Thyroid gland (tissue), 4 donors: ENCODE measurements around the gene NXNL1. TPM values are rescaled to one million over a fixed set of nuclear protein-coding genes. Genes with fewer than 3 reads are reported as not detected.

Source experiments
- DNase-seq, 2 donors: peaks; one replicate each; pipeline ENCODE4 v3.0.0-alpha.2; 2019
- H3K27ac ChIP-seq, 3 donors: fragments of 200-600 bp; sonication (generic); 1 replicate in 2 of 3; 2 replicates in 1 of 3; pipeline ENCODE4 v1.5.1; 2016 to 2019; ENCODE audit warnings: mild to moderate bottlenecking in 1 of 3, moderate library complexity in 1 of 3
- H3K27me3 ChIP-seq: fragments of 200-600 bp; sonication (generic); one replicate; pipeline ENCODE4 v1.5.1; 2019
- H3K36me3 ChIP-seq, 2 donors: fragments of 200-600 bp; sonication (generic); one replicate each; pipeline ENCODE4 v1.5.1; 2016 to 2019
- H3K4me1 ChIP-seq, 2 donors: fragments of 200-600 bp; sonication (generic); one replicate each; pipeline ENCODE4 v1.5.1; 2017 to 2019
- H3K4me3 ChIP-seq, 3 donors: fragments of 200-600 bp; sonication (generic); replicated peaks in 1 of 3; 1 replicate in 2 of 3; 2 replicates in 1 of 3; pipeline ENCODE4 v1.5.1; 2016; ENCODE audit warnings: mild to moderate bottlenecking in 1 of 3
- H3K9me3 ChIP-seq: fragments of 200-600 bp; sonication (generic); one replicate; pipeline ENCODE4 v1.5.1; 2017
- POLR2A ChIP-seq, 2 donors: fragments of 450-650 bp; IDR thresholded peaks; one replicate each; pipeline ENCODE4 v1.6.1; 2017; ENCODE audit warnings: antibody characterized with exemption in 2 of 2, mild to moderate bottlenecking in 2 of 2, moderate library complexity in 1 of 2
- WGBS, 2 donors: methylation state at CpG; one replicate each; pipeline ENCODE4 v1.1.5; 2017; 5-methylcytosine and 5-hydroxymethylcytosine counted together
- intact Hi-C: fragments of 100-400 bp; cut with DNase I; formaldehyde crosslinking; loops from one replicate; pipeline ENCODE4 v1.15.1; 2023
- total RNA-seq, 4 donors: library from RNA; depleted of rRNA; stranded (reverse); fragments of >200 nt; gene quantifications; one replicate each; pipeline ENCODE4 v1.2.3, GENCODE V29; 2016
- TF ChIP-seq, protein P1 (sequence below), 6 experiments: fragments of 200-600 bp in 3 of 6; fragments of 450-650 bp in 3 of 6; sonication (generic) in 3 of 6; IDR thresholded peaks; one replicate each; pipeline ENCODE4 v1.5.1; 2016 to 2019; ENCODE audit warnings: antibody characterized with exemption in 6 of 6, mild to moderate bottlenecking in 2 of 6, inconsistent platforms in 1 of 6, moderate library complexity in 1 of 6

The NXNL1 gene
- total RNA-seq, 4 donors from 2014 or later: not detected

- peaks cover 11% of the 10 kb centered on the region in 2 donors for H3K4me1 ChIP-seq
- no peaks in the 10 kb centered on the region for H3K27me3 ChIP-seq
- no peak for TF ChIP-seq POLR2A (IDR thresholded peaks at IDR 0.05)
- TF ChIP-seq, protein P1, sequence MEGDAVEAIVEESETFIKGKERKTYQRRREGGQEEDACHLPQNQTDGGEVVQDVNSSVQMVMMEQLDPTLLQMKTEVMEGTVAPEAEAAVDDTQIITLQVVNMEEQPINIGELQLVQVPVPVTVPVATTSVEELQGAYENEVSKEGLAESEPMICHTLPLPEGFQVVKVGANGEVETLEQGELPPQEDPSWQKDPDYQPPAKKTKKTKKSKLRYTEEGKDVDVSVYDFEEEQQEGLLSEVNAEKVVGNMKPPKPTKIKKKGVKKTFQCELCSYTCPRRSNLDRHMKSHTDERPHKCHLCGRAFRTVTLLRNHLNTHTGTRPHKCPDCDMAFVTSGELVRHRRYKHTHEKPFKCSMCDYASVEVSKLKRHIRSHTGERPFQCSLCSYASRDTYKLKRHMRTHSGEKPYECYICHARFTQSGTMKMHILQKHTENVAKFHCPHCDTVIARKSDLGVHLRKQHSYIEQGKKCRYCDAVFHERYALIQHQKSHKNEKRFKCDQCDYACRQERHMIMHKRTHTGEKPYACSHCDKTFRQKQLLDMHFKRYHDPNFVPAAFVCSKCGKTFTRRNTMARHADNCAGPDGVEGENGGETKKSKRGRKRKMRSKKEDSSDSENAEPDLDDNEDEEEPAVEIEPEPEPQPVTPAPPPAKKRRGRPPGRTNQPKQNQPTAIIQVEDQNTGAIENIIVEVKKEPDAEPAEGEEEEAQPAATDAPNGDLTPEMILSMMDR (IDR thresholded peaks at IDR 0.05): no peak
- H3K9me3 ChIP-seq: no peaks in the 10 kb centered on the region
- intact Hi-C loops: no loop called here
- no peak overlapping the region for H3K27ac ChIP-seq
- WGBS, 2 donors: 93 to 98% methylated on average over 13 to 14 of the region's 20 CpGs
- no peak for DNase-seq
- no peak overlapping the region for H3K4me3 ChIP-seq
- H3K36me3 ChIP-seq: peaks cover 0 to 8% of the 10 kb centered on the region in 2 donors
These were observed 37.1 kb downstream of the NXNL1 start for GRCh38 chr19:17423429-17424208.

GRCh38 chr19:17421942-17422341 is 38.8 kb downstream of the NXNL1 start:
- intact Hi-C loops: no loop called here
- whole genome bisulfite sequencing, 2 donors: 97 to 98% methylated on average over 4 of the region's 4 CpGs
- no peaks in the 10 kb centered on the region for H3K9me3 ChIP-seq

GRCh38 chr19:17420475-17420924 is 40.2 kb downstream of the NXNL1 start:
- no peaks in the 10 kb centered on the region for H3K27me3 ChIP-seq
- 9 to 11% methylated on average over 7 to 17 of the region's 25 CpGs for WGBS, 2 donors
- peak; percentile 10 to 22 for DNase-seq

More at GRCh38 chr19:17421942-17422341, 38.8 kb downstream of the NXNL1 start:
- peaks cover 11% of the 10 kb centered on the region in 2 donors for H3K4me1 ChIP-seq
- no peaks in the 10 kb centered on the region for H3K27me3 ChIP-seq
- no peak for DNase-seq
- H3K4me3 ChIP-seq: no peak overlapping the region
- TF ChIP-seq, protein P1 (IDR thresholded peaks at IDR 0.05): no peak
- TF ChIP-seq POLR2A (IDR thresholded peaks at IDR 0.05): no peak
- peaks cover 0 to 8% of the 10 kb centered on the region in 2 donors for H3K36me3 ChIP-seq
- no peak overlapping the region for H3K27ac ChIP-seq

DNA sequence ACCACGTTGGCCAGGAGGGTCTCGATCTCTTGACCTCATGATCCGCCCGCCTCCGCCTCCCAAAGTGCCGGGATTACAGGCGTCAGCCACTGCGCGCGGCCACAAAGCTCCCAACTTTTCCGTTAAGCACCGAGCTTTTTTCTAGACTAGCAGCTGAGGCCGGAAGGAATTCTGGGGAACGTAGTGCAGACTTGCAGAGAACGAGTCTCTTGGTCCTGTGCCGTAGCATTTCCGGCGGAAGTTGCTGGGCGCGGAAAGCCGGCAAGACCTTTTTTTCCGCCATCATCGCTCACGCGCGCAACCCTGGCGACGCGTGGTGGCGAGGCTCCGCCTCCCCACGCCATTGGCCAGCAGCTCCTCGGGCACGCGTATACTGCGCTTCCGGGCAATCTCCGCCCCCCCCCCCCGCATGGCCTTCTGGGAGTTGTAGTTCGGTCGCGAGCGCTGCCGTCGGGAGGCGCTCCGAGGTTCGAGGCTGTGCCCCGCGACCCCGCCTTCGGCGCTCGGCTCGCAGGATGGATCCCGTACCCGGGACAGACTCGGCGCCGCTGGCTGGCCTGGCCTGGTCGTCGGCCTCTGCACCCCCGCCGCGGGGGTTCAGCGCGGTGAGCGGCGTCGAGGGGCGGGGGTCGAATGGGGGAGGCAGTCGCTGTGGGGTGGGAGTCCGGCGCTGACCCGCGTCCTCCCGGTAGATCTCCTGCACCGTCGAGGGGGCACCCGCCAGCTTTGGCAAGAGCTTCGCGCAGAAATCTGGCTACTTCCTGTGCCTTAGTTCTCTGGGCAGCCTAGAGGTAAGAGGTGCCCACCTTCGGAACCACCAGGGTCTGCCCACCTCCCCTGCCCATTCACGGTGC is 40.9 kb downstream of the NXNL1 start, which contains the start of gene MVB12A:
Gene MVB12A (plus strand): TSS at position 427 of the 854 bp plus-strand sequence. CDS start 89 bp downstream, at position 516.
- peaks cover 8 to 10% of the 10 kb centered on the region in 2 donors for H3K4me1 ChIP-seq
- H3K4me3 ChIP-seq: peak within 1 kb of the TSS; percentile 74 to 94 (median 85)
- peak; percentile 98 to 99 for DNase-seq
- no peaks in the 10 kb centered on the region for H3K27me3 ChIP-seq
- H3K27ac ChIP-seq: peak within 1 kb of the TSS; percentile 66 to 86 (median 68)
- intact Hi-C loops: no loop called here
- TF ChIP-seq, protein P1 (IDR thresholded peaks at IDR 0.05): no peak
- TF ChIP-seq POLR2A (IDR thresholded peaks at IDR 0.05): peak in 1 of 2 donors; percentile 52
- peaks cover 0 to 8% of the 10 kb centered on the region in 2 donors for H3K36me3 ChIP-seq
- 0 to 1% methylated on average over 22 to 25 of the region's 85 CpGs for WGBS, 2 donors
- H3K9me3 ChIP-seq: no peaks in the 10 kb centered on the region

More at GRCh38 chr19:17420475-17420924, 40.2 kb downstream of the NXNL1 start:
- Histone ChIP-seq H3K27ac (peak overlapping the region in 2 of 3 donors; percentile 32 to 68), H3K4me3 (peak overlapping the region; percentile 74 to 94 (median 85)), H3K9me3 (no peaks in the 10 kb centered on the region), H3K4me1 (peaks cover 11% of the 10 kb centered on the region in 2 donors), H3K36me3 (peaks cover 0 to 8% of the 10 kb centered on the region in 2 donors)
- intact Hi-C loops: no loop called here
- TF ChIP-seq POLR2A (IDR thresholded peaks at IDR 0.05): no peak
- TF ChIP-seq, protein P1 (IDR thresholded peaks at IDR 0.05): no peak
